HG02571 (cell line): ENCODE measurements around the gene GFY.
"Not testable (repeated sequence)": the region's sequence is repeated elsewhere in the genome, so short reads cannot be mapped to it uniquely, and the experiment has no call there.

Source experiments
- ATAC-seq: cut with Tn5 transposase; IDR thresholded peaks from one replicate; pipeline ENCODE4 v1.9.1; 2021; ENCODE audit warnings: mild to moderate bottlenecking, moderate library complexity; ENCODE audit not compliant: unreplicated experiment

The GFY gene

GRCh38 chr19:49442771-49443365 lies 17.7 kb downstream of the GFY start:
- ATAC-seq: peak; percentile 15

DNA sequence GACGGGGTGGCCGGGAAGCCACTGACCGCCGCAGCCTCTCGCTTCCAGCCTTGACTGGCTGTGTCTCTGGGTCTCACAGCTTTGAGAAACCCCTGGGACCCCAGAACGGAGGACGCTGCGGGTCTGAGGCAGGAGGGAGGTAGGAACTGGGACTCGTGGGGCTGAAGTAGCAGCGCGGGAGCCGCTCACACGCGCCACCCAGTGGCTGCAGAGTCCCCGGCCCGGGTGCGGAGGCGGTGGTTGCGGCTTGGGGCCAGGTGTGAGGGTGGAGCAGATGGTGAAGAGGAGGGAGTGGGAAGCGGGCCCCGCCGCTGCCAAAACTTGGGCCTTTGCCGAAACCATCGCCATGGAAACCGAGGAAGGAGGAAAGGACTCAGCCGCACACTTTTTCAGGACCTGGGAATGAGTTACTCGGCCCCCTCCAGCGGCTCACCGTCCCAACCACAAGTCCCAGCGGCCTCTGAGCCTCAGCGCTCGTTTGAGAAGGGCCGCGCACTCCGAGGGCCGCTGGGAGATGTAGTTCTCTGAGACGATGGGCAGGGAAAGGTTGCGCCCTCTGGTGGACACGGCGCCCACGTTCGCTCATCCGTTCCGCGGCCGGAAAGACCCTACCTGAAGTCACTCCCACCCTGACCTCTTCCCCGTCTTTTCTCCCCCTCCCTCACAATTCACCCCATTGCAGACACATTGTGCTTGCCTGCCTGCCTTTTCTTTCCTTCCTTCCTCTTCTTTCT lies 18.3 kb downstream of the GFY start:
- peak; percentile 64 for ATAC-seq

DNA sequence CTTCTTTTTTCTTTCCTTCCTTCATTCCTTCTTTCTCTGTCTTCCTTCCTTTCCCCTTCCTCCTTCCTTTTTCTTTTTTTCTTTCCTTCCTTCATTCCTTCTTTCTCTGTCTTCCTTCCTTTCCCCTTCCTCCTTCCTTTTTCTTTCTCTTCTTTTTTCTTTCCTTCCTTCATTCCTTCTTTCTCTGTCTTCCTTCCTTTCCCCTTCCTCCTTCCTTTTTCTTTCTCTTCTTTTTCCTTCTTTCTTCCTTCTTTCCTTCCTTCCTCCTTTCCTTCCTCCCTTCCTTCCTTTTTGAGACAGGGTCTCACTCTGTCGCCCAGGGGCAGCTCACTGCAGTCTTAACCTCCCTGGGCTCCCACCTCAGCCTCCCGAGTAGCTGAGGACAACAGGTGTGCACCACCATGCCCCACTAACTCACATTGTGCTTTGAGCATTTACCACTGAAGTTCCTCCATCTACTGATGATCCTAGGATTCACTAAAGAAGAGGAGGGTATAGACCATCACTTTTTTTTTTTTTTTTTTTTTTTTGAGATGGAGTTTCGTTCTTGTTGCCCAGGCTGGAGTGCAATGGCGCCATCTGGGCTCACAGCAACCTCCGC lies 19.0 kb downstream of the GFY start:
- ATAC-seq: not testable (repeated sequence)

DNA sequence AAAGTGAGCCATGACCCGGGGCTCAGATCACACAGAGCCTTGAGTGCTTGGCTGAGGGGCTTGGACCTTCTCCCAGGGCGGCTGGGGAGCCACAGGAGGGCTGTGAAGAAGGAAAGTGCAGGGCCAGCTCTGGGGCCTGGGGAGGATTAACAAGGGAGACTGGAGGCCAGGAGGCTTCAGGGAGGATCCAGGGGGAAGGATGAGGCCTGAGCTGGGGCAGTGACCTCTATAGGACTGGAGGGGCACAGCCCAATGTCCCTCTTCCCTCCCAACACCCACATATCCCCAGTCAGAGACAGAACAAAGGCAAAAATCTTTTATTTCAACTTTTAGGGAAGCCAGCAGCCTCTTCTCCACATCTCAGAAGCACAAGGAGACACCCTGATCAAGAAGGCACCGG lies 20.8 kb downstream of the GFY start:
- ATAC-seq: no peak

- no peak for ATAC-seq
Observed at GRCh38 chr19:49447485-49448431, 22.6 kb downstream of the GFY start.

GRCh38 chr19:49448432-49448786 lies 23.2 kb downstream of the GFY start:
- no peak for ATAC-seq

- ATAC-seq: no peak
Observed at GRCh38 chr19:49450405-49450804, 25.2 kb downstream of the GFY start.

GRCh38 chr19:49451430-49452181 lies 26.4 kb downstream of the GFY start, which contains the start of gene PIH1D1:
Gene PIH1D1 (minus strand): TSS chr19:49451814. CDS start chr19:49451574, 240 bp downstream.
- peak; percentile 55 for ATAC-seq

DNA sequence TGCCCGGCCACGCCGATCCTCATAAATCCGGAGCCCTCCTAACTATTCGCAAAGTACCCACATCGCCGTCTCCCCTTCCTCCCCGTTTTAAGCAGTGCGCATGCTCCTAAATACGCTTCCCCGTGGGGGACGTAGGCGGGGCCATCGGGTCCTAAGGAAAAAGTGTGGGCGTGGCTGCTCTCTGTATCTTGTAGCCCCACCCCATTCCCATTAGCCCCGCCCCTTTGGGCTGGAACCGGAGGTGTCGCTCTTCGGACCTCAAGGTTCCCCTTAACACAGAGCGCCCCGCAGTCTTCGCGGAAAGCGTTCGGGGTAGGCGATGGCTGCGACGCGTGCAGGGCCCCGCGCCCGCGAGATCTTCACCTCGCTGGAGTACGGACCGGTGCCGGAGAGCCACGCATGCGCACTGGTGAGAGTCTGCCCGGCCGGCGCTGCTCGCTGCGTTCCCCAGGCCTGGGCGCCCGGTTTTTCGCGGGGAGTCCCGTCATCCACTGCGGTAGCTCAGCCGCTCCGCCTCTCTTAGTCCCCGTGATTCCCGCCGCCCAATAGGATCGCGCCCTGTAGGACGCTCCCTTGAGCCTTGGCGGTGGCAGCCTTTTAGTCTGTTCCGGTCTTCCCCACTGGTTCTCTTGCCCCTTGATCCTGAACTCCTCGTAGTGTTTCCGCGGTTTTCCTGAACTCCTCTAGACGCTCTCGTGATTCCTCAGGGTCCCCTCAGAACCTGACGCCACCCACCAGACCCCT lies 28.0 kb downstream of the GFY start, which contains the start of gene ALDH16A1:
ALDH16A1 (plus strand) TSS at position 213 of the 744 bp plus-strand sequence; CDS start at position 320, 107 bp downstream.
- peak; percentile 77 for ATAC-seq

DNA sequence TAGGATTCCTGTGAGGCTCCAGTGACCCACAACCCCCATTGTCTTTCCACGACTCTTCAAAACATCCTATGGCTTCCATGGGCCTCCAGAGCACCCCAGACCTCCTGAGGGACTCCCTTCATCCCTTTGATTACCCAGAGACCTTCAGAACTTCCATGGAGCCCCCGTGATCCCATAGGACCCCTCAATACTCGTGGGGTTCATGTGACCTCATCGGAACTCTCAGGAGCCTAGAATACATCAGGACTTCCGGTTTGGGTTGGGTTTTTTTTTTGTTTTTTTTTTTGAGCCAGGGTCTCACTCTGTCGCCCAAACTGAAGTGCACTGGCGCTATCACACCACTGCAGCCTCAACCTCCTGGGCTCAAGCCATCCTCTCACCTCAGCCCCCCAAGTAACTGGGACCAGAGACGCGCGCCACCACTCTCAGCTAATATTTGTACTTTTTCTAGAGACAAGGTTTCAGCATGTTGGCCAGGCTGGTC lies 28.6 kb downstream of the GFY start:
- no peak for ATAC-seq

- ATAC-seq: no peak
Observed at GRCh38 chr19:49455773-49456172, 30.6 kb downstream of the GFY start.

- ATAC-seq: no peak
Observed at GRCh38 chr19:49456326-49456725, 31.1 kb downstream of the GFY start.

DNA sequence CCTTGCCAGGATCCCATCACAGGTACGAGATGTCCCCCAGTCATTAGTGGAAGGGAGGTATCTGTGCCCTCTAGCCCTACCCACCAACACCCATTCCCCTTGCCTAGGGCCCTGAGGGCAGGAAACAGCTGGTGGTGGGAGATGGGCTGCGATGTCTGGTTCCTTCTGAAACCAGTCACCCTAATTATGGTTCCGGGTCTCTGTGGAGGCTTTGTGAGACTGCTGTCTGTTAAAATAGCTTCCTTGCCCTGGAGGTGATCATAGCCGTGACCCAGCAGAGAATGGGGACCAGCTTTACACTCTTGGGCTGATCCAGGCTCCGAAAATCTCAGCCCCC lies 33.3 kb downstream of the GFY start:
- no peak for ATAC-seq

DNA sequence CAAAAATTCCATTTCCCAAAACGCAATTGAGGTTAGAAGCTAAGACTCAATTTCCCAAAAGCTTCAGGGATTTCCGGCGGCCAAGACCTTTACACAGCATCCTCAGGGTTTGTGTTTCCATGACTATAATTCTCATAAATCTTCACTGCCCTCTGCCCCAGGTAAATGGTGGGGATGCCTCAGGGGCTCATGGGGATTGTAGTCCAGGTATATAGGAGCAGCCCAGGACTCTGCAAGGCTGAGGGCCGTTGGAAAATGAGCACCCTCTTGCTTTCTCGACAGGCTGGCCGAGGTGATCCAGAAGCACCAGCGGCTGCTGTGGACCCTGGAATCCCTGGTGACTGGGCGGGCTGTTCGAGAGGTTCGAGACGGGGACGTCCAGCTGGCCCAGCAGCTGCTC lies 34.2 kb downstream of the GFY start:
- ATAC-seq: no peak

DNA sequence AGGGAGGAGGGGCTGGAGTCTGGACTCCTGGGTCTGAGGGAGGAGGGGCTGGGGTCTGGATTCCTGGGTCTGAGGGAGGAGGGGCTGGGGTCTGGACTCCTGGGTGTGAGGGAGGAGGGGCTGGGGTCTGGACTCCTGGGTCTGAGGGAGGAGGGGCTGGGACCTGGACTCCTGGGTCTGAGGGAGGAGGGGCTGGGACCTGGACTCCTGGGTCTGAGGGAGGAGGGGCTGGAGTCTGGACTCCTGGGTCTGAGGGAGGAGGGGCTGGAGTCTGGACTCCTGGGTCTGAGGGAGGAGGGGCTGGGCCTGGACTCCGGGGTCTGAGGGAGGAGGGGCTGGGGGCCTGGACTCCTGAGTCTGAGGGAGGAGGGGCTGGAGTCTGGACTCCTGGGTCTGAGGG lies 35.9 kb downstream of the GFY start:
- ATAC-seq: not testable (repeated sequence)

GRCh38 chr19:49461656-49462055 lies 36.5 kb downstream of the GFY start:
- ATAC-seq: no peak

GRCh38 chr19:49462492-49462891 lies 37.3 kb downstream of the GFY start:
- no peak for ATAC-seq

DNA sequence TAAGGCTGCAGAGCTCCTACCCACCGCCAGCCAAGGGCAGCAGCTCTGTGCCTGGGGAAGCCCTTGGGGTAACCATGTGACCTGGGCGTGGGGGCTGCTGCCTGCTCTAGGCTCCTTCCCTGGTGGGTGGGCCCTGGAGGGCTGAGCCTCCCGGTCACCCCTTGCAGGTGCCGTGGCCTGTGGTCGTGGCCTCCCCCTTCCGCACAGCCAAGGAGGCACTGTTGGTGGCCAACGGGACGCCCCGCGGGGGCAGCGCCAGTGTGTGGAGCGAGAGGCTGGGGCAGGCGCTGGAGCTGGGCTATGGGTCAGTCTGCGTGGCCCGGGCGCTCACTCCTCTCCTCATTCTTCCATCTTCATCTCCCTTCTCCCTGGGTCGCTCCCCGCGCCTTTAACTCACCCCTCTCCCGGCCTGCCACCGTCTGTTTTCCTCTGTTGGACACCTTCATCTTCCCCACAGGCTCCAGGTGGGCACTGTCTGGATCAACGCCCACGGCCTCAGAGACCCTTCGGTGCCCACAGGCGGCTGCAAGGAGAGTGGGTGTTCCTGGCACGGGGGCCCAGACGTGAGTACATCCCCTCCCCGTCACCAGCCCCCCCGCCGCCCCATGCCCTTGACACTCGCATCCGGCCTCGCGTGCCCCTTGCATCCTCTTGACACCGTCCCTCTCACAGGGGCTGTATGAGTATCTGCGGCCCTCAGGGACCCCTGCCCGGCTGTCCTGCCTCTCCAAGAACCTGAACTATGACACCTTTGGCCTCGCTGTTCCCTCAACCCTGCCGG lies 39.0 kb downstream of the GFY start:
- ATAC-seq: no peak

- ATAC-seq: no peak
Observed at GRCh38 chr19:49465371-49465770, 40.2 kb downstream of the GFY start.
